Measurements from ENCODE around the gene PLAAT4. TPM values are rescaled to one million over a fixed set of nuclear protein-coding genes. Genes with fewer than 3 reads are reported as not detected.
A peak's percentile ranks its signal among the peaks of the same experiment; 100 is the strongest.

PLAAT4 gene
- total and polyA plus RNA-seq, 10 of the 15 experiments (the other 5 are each of a cell fraction or from before 2014, with no cell fraction given) = 6.0 to 34.3 (median 12.4) TPM

- TF ChIP-seq TCF12 (IDR thresholded peaks at IDR 0.05; ENCODE audit: low read depth, low read length) = 0 out of 2 replicates have a peak, but pooled peaks have one; percentile 22
- TF ChIP-seq MEF2A (IDR thresholded peaks at IDR 0.05; ENCODE audit: insufficient read depth, low read depth, low read length) = no peak
- no peak for TF ChIP-seq POLR2AphosphoS5 (IDR thresholded peaks at IDR 0.05; ENCODE audit: low read length)
- peak; percentile 48 for TF ChIP-seq USF1 (IDR thresholded peaks at IDR 0.05; ENCODE audit: borderline replicate concordance, extremely low read length, insufficient read depth, low read depth, low read length)
- TF ChIP-seq ZNF24 (IDR thresholded peaks at IDR 0.05) = 0 out of 2 replicates have a peak, but pooled peaks have one; percentile 10
- no peak for TF ChIP-seq CEBPB (IDR thresholded peaks at IDR 0.05; ENCODE audit: borderline replicate concordance in 1 of 2, low read depth in 2 of 2, low read length in 2 of 2)
- TF ChIP-seq ZNF622 (IDR thresholded peaks at IDR 0.05) = no peak
- no peak for TF ChIP-seq EZH2 (IDR thresholded peaks at IDR 0.05; ENCODE audit: borderline replicate concordance, control insufficient read depth, low read depth, low read length)
- no peak for TF ChIP-seq ZNF687 (IDR thresholded peaks at IDR 0.05)
- peak; percentile 59; a peak in 2 of 4 replicates for TF ChIP-seq BHLHE40 (IDR thresholded peaks at IDR 0.05; ENCODE audit: borderline replicate concordance in 1 of 2, low read depth in 2 of 2, low read length in 1 of 2)
- no peak for TF ChIP-seq PML (IDR thresholded peaks at IDR 0.05; ENCODE audit: low read length)
- TF ChIP-seq CREM (IDR thresholded peaks at IDR 0.05; ENCODE audit: low read depth) = 0 out of 2 replicates have a peak, but pooled peaks have one; percentile 35
- peak; percentile 74 for TF ChIP-seq RAD51 (IDR thresholded peaks at IDR 0.05)
- peak; percentile 53; the same call in 1 of the 2 replicates for TF ChIP-seq JUNB (IDR thresholded peaks at IDR 0.05)
- TF ChIP-seq DPF2 (IDR thresholded peaks at IDR 0.05) = no peak
- no peak for TF ChIP-seq SUZ12 (IDR thresholded peaks at IDR 0.05; ENCODE audit: unreplicated experiment)
- TF ChIP-seq ELK1 (IDR thresholded peaks at IDR 0.05; ENCODE audit: low read depth, low read length) = no peak
- TF ChIP-seq SMARCA5 (IDR thresholded peaks at IDR 0.05) = no peak
- TF ChIP-seq ZBED1 (IDR thresholded peaks at IDR 0.05; ENCODE audit: borderline replicate concordance) = 0 out of 2 replicates have a peak, but pooled peaks have one; percentile 30
- TF ChIP-seq RELA (IDR thresholded peaks at IDR 0.05; ENCODE audit: borderline replicate concordance, partially characterized antibody) = no peak
- TF ChIP-seq IKZF2 (IDR thresholded peaks at IDR 0.05) = peak; percentile 48 to 56; a peak in 3 of 4 replicates
- no peak for TF ChIP-seq RFX5 (IDR thresholded peaks at IDR 0.05; ENCODE audit: low read depth, low read length)
- TF ChIP-seq IRF4 (IDR thresholded peaks at IDR 0.05; ENCODE audit: low read depth, low read length) = peak; percentile 67; the same call in 1 of the 2 replicates
- no peak for TF ChIP-seq WRNIP1 (IDR thresholded peaks at IDR 0.05; ENCODE audit: borderline replicate concordance, low read depth, low read length)
- no peak for TF ChIP-seq GATAD2B (conservative IDR thresholded peaks at IDR 0.05; ENCODE audit: low read depth)
- TF ChIP-seq EP300 (IDR thresholded peaks at IDR 0.05; ENCODE audit: borderline replicate concordance in 1 of 2, control insufficient read depth in 1 of 2, low read depth in 2 of 2, low read length in 2 of 2) = peak in 1 of 2 experiments; percentile 41; a peak in 1 of 4 replicates
Measured at GRCh38 chr11:63564056-63564774, 27.6 kb downstream of the PLAAT4 start (continued).
